ENCODE measurements around the gene CLCA4. TPM values are rescaled to one million over a fixed set of nuclear protein-coding genes. Genes with fewer than 3 reads are reported as not detected.
"Not testable (repeated sequence)": the region's sequence is repeated elsewhere in the genome, so short reads cannot be mapped to it uniquely, and the experiment has no call there.

Gene CLCA4, protein sequence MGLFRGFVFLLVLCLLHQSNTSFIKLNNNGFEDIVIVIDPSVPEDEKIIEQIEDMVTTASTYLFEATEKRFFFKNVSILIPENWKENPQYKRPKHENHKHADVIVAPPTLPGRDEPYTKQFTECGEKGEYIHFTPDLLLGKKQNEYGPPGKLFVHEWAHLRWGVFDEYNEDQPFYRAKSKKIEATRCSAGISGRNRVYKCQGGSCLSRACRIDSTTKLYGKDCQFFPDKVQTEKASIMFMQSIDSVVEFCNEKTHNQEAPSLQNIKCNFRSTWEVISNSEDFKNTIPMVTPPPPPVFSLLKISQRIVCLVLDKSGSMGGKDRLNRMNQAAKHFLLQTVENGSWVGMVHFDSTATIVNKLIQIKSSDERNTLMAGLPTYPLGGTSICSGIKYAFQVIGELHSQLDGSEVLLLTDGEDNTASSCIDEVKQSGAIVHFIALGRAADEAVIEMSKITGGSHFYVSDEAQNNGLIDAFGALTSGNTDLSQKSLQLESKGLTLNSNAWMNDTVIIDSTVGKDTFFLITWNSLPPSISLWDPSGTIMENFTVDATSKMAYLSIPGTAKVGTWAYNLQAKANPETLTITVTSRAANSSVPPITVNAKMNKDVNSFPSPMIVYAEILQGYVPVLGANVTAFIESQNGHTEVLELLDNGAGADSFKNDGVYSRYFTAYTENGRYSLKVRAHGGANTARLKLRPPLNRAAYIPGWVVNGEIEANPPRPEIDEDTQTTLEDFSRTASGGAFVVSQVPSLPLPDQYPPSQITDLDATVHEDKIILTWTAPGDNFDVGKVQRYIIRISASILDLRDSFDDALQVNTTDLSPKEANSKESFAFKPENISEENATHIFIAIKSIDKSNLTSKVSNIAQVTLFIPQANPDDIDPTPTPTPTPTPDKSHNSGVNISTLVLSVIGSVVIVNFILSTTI
- not detected for total RNA-seq

DNA sequence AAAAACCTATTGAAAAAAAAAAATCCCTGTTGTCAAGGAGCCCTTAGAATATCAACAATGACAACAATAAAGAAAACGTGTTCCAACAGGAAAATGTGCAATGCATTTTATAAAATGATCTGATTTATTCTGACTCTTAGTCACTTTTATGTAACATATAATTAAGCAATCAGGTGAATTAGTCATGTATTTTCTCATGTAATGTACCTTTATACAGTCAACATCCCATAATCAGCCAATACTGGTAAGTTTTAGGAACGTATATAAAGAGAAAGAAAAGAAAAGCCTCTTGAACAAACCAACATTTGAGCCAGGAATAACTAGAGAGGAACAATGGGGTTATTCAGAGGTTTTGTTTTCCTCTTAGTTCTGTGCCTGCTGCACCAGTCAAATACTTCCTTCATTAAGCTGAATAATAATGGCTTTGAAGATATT, at the start of gene CLCA4:
TSS of gene CLCA4 (plus strand) at position 292 of the 435 bp plus-strand sequence. CDS start at position 334, 42 bp downstream.
- peaks cover 9% of the 10 kb centered on the region for H3K27me3 Mint-ChIP-seq
- no peak for DNase-seq
- H3K9me3 Mint-ChIP-seq = no peaks in the 10 kb centered on the region
- no peaks in the 10 kb centered on the region for H3K4me1 Mint-ChIP-seq
- no peak within 1 kb of the TSS for H3K27ac Mint-ChIP-seq
- CTCF ChIA-PET = no interaction called here
- H3K4me3 Mint-ChIP-seq = no peak within 1 kb of the TSS
- H3K36me3 Mint-ChIP-seq (ENCODE audit: low read depth) = no peaks in the 10 kb centered on the region
- POLR2A ChIA-PET = no interaction called here

GRCh38 chr1:86498281-86498680, 48.6 kb upstream of the CLCA4 start:
- Mint-ChIP-seq H3K4me1 (peaks cover 12% of the 10 kb centered on the region), H3K27me3 (peaks cover 14% of the 10 kb centered on the region), H3K36me3 (ENCODE audit: low read depth) (no peaks in the 10 kb centered on the region), H3K27ac (no peak overlapping the region), H3K9me3 (no peaks in the 10 kb centered on the region), H3K4me3 (no peak overlapping the region)
- DNase-seq = no peak
- CTCF ChIA-PET = interaction anchor here (1.2 kb wide), 1 partner anchor 153 kb away, joined by 3 read pairs; no protein-coding TSS in a partner anchor
- POLR2A ChIA-PET = no interaction called here

GRCh38 chr1:86499987-86500593, 46.8 kb upstream of the CLCA4 start:
- ChIA-PET CTCF (interaction anchor here (0.7 to 2.0 kb wide), 8 partner anchors 10 to 253 kb away, joined by 3 to 8 read pairs (median 3); no protein-coding TSS in a partner anchor), POLR2A (no interaction called here)
- H3K9me3 Mint-ChIP-seq = no peaks in the 10 kb centered on the region
- no peak overlapping the region for H3K4me3 Mint-ChIP-seq
- DNase-seq = no peak
- H3K4me1 Mint-ChIP-seq = peaks cover 15% of the 10 kb centered on the region
- no peak overlapping the region for H3K27ac Mint-ChIP-seq
- no peaks in the 10 kb centered on the region for H3K36me3 Mint-ChIP-seq (ENCODE audit: low read depth)
- H3K27me3 Mint-ChIP-seq = peaks cover 20% of the 10 kb centered on the region

GRCh38 chr1:86500714-86501113, 46.2 kb upstream of the CLCA4 start:
- no peak overlapping the region for H3K27ac Mint-ChIP-seq
- H3K4me3 Mint-ChIP-seq = no peak overlapping the region
- ChIA-PET CTCF (interaction anchor here (0.5 to 2.0 kb wide), 7 partner anchors 9 to 253 kb away, joined by 3 to 8 read pairs (median 3); no protein-coding TSS in a partner anchor), POLR2A (no interaction called here)
- peaks cover 15% of the 10 kb centered on the region for H3K4me1 Mint-ChIP-seq
- DNase-seq = no peak
- H3K9me3 Mint-ChIP-seq = no peaks in the 10 kb centered on the region
- H3K36me3 Mint-ChIP-seq (ENCODE audit: low read depth) = no peaks in the 10 kb centered on the region
- H3K27me3 Mint-ChIP-seq = peaks cover 25% of the 10 kb centered on the region

GRCh38 chr1:86502125-86502646, 44.7 kb upstream of the CLCA4 start:
- peaks cover 25% of the 10 kb centered on the region for H3K27me3 Mint-ChIP-seq
- H3K36me3 Mint-ChIP-seq (ENCODE audit: low read depth); POLR2A ChIA-PET; H3K9me3 Mint-ChIP-seq: not testable (repeated sequence)
- H3K4me3 Mint-ChIP-seq = peak overlapping the region; percentile 61
- CTCF ChIA-PET = interaction anchor here (0.7 to 1.5 kb wide), 4 partner anchors 29 to 122 kb away, joined by 3 to 6 read pairs (median 4); no protein-coding TSS in a partner anchor
- H3K4me1 Mint-ChIP-seq = peaks cover 15% of the 10 kb centered on the region
- peak overlapping the region; percentile 25 for H3K27ac Mint-ChIP-seq
- peak; percentile 53 for DNase-seq

DNA sequence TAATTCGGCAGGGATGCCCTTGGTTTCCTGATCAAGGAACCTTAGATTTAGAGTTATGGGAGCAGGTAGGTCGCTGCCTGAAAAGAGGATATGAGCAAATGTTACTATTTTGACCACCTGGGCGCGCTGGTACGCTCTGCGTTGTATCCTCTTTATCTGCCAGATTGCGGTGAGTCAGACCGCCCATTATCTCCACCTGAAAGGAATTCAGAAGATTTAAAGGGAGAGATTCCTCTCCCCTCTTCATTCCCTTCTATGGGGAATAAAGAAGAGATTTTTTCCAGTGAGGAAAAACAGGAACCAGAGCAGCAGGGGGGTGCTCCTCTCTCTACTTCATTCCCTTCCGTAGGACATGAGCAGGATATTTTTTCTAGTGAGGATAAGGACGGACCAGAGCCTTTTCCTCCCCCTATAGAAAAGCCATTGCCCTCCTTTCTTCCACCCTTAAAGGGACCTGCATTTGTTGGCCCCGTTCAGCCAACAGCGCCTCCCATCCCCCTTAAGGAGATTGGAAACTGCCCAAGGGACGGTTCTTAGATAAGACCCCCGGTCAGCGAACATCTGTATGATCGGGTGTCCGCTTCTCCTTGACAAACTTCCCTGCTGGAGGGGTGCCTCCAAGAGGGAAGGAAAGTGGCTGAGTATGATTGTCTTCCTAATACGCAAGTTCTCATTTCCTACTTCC, 44.0 kb upstream of the CLCA4 start:
- CTCF ChIA-PET = interaction anchor here (1.1 to 1.5 kb wide), 3 partner anchors 30 to 202 kb away, joined by 3 to 6 read pairs (median 6); partner anchors contain the start of gene SH3GLB1
- Mint-ChIP-seq H3K36me3 (ENCODE audit: low read depth) (no peaks in the 10 kb centered on the region), H3K9me3 (no peaks in the 10 kb centered on the region), H3K4me1 (peaks cover 14% of the 10 kb centered on the region), H3K27me3 (peaks cover 23% of the 10 kb centered on the region), H3K4me3 (peak overlapping the region; percentile 61), H3K27ac (no peak overlapping the region)
- DNase-seq = no peak
- POLR2A ChIA-PET = no interaction called here

- Mint-ChIP-seq H3K4me1 (peaks cover 12% of the 10 kb centered on the region), H3K9me3 (no peaks in the 10 kb centered on the region), H3K27me3 (peaks cover 18% of the 10 kb centered on the region), H3K27ac (peak overlapping the region; percentile 48), H3K4me3 (no peak overlapping the region), H3K36me3 (ENCODE audit: low read depth) (no peaks in the 10 kb centered on the region)
- no peak for DNase-seq
- ChIA-PET POLR2A (no interaction called here), CTCF (interaction anchor here (0.9 to 1.5 kb wide), 3 partner anchors 22 to 201 kb away, joined by 3 to 8 read pairs (median 6); partner anchors contain the start of gene SH3GLB1)
Measured at GRCh38 chr1:86503406-86504136, 43.3 kb upstream of the CLCA4 start.

DNA sequence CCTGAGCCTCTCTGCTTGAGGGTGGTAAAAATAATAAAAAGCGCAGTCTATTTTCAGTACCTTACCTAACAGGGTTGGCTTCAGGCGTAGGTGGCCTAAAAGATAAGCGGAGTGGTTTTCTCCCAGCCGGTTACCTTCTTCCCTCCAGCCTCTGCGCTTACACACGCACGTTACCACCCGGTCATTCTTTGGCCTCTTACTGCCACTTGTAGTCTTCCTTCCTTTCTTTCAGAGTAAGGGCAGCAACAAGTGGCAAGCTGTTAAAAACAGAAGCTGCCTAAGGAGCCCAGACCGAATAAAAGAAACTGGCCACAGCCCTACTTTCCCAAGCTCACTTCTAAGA, 42.8 kb upstream of the CLCA4 start:
- no peak overlapping the region for H3K27ac Mint-ChIP-seq
- no peak overlapping the region for H3K4me3 Mint-ChIP-seq
- CTCF ChIA-PET = interaction anchor here (0.8 to 1.5 kb wide), 4 partner anchors 23 to 201 kb away, joined by 3 to 8 read pairs (median 4); partner anchors contain the start of gene SH3GLB1
- DNase-seq = no peak
- H3K27me3 Mint-ChIP-seq = peaks cover 13% of the 10 kb centered on the region
- H3K4me1 Mint-ChIP-seq = peaks cover 12% of the 10 kb centered on the region
- H3K36me3 Mint-ChIP-seq (ENCODE audit: low read depth) = no peaks in the 10 kb centered on the region
- H3K9me3 Mint-ChIP-seq = no peaks in the 10 kb centered on the region
- POLR2A ChIA-PET = no interaction called here

DNA sequence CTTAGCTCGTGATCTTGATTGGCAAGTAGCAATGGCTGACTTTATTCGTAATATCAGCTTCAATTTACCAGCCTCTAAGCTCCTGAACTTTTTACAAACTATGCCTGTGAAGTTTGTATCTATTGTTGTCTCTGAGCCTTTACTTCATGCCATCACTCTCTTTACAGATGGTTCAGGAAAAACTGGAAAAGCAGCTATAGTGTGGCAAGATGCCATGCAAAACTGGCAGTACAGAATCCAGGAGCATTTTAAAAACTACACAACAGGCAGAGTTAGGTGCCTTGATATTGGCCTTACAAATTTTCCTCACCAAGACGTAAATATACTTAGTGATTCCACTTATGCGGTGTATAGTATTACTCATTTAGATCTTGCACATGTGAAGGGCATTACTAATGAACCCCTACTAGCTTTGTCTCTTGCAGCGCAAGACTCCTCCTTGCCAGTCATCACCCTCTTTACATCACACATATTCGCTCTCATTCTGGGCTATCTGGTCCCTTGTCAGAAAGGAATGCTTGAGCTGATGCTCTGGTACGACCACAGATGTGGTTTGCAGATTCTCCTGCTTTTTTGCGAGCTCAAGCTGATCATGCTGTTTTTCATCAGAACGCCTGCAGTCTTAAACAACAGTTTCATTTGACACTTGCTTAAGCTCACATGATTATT, 41.8 kb upstream of the CLCA4 start:
- no peak for DNase-seq
- Mint-ChIP-seq H3K9me3 (no peaks in the 10 kb centered on the region), H3K36me3 (ENCODE audit: low read depth) (no peaks in the 10 kb centered on the region), H3K27ac (no peak overlapping the region), H3K4me1 (peaks cover 12% of the 10 kb centered on the region), H3K27me3 (peaks cover 11% of the 10 kb centered on the region), H3K4me3 (no peak overlapping the region)
- ChIA-PET CTCF (interaction anchor here (0.8 to 1.5 kb wide), 4 partner anchors 23 to 200 kb away, joined by 3 to 8 read pairs (median 3); no protein-coding TSS in a partner anchor), POLR2A (no interaction called here)

DNA sequence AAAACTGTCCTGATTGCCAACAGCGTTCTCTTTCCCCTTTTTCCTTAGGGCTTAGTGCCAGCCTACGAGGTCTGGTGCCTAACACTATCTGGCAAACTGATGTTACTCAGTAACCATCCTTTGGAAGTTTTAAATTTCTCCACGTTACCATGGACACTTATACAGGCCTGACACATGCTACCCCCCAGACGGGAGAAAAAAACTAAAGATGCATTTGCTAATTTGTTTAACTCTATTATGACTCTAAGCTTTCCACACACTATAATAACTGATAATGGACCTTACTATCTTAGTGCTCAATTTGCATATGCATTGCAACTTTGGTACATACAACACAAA, 41.3 kb upstream of the CLCA4 start:
- Mint-ChIP-seq H3K27ac (no peak overlapping the region), H3K36me3 (ENCODE audit: low read depth) (no peaks in the 10 kb centered on the region), H3K9me3 (no peaks in the 10 kb centered on the region), H3K27me3 (peaks cover 11% of the 10 kb centered on the region), H3K4me1 (peaks cover 12% of the 10 kb centered on the region), H3K4me3 (no peak overlapping the region)
- CTCF ChIA-PET = interaction anchor here (0.9 kb wide), 1 partner anchor 200 kb away, joined by 3 read pairs; no protein-coding TSS in a partner anchor
- POLR2A ChIA-PET = no interaction called here
- DNase-seq = no peak

DNA sequence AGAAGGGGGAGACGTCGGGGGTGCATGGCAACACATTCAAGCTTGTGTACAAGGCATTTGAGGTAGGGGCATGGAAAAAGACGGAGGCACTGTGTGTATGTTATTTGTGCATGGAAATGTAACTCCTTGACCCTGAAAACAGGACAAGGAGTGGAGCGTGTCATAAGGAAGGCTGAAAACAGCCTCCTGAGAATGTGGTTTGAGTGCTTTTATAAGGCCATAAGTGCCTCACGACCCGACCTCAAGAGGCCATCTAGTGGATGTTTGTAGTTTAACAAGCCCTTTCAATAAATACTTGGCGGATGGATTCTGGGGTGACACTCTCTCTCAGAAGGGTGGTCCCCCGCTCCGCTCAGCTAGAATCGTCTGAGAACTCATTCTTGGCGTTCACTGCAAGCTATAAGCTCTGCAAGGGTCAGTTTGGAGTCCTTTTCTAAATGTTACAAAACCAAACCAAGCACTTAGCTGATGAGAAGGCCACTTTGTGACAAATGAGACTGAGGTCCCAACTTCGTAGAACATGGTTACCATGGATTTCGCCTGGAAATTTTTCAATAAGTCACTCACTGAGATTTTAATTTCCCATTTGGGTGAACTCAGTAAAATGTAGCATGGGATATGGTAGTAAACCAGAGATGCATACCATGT, 38.8 kb upstream of the CLCA4 start:
- Mint-ChIP-seq H3K4me1 (peaks cover 3% of the 10 kb centered on the region), H3K9me3 (no peaks in the 10 kb centered on the region), H3K27me3 (peaks cover 11% of the 10 kb centered on the region), H3K4me3 (no peak overlapping the region), H3K36me3 (ENCODE audit: low read depth) (no peaks in the 10 kb centered on the region), H3K27ac (no peak overlapping the region)
- CTCF ChIA-PET = interaction anchor here (0.6 kb wide), 1 partner anchor 469 kb away, joined by 3 read pairs; no protein-coding TSS in a partner anchor
- POLR2A ChIA-PET = no interaction called here
- DNase-seq = peak; percentile 28

Data from activated CD4-positive, alpha-beta T cell treated with anti-CD3 and anti-CD28 coated beads, Interleukin-2, amount 10 ng/mL, durations not matched to agents 7 days and 5 days (primary cell).